22Rv1 (cell line): ENCODE measurements around the gene OLAH.

ENCODE experiments used
- ZFX ChIP-seq: fragments of 450-650 bp; IDR thresholded peaks from 2 replicates; pipeline ENCODE4 v1.6.1; 2017; ENCODE audit warnings: antibody characterized with exemption, borderline replicate concordance
- TF ChIP-seq, protein P1 (sequence below): fragments of 450-650 bp; IDR thresholded peaks from 2 replicates; pipeline ENCODE4 v1.5.1; 2017; ENCODE audit warnings: mild to moderate bottlenecking

DNA sequence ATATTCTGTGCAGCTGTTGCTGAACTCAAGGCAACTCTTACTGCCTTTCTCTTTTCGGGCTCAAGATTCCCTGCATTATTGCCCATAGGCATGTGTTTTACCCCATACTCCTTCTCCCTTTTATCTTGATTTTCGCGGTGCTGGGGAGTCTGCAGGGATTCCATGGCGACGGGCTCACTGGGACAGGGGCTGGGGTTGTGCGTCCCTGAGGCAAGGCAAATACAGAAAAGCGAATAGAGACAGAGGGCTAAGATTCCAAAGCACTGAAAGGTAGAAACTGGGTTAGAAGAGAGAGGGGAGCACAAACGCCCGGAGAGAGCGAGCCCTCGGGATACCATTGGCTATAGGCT lies 52.9 kb downstream of the OLAH start:
- TF ChIP-seq, protein P1, sequence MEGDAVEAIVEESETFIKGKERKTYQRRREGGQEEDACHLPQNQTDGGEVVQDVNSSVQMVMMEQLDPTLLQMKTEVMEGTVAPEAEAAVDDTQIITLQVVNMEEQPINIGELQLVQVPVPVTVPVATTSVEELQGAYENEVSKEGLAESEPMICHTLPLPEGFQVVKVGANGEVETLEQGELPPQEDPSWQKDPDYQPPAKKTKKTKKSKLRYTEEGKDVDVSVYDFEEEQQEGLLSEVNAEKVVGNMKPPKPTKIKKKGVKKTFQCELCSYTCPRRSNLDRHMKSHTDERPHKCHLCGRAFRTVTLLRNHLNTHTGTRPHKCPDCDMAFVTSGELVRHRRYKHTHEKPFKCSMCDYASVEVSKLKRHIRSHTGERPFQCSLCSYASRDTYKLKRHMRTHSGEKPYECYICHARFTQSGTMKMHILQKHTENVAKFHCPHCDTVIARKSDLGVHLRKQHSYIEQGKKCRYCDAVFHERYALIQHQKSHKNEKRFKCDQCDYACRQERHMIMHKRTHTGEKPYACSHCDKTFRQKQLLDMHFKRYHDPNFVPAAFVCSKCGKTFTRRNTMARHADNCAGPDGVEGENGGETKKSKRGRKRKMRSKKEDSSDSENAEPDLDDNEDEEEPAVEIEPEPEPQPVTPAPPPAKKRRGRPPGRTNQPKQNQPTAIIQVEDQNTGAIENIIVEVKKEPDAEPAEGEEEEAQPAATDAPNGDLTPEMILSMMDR = no peak
- no peak for TF ChIP-seq ZFX
